Measurements from ENCODE around the gene TDRD12.

- TF ChIP-seq CTCF (IDR thresholded peaks at IDR 0.05) (no peak), POLR2AphosphoS5 (IDR thresholded peaks at IDR 0.05; ENCODE audit: low read depth, low read length) (no peak), REST (IDR thresholded peaks at IDR 0.05; ENCODE audit: insufficient read depth in 1 of 2, low read depth in 2 of 2, low read length in 1 of 2) (no peak), TCF7L2 (IDR thresholded peaks at IDR 0.05; ENCODE audit: low read depth, low read length) (no peak), SIN3A (IDR thresholded peaks at IDR 0.05; ENCODE audit: borderline replicate concordance, insufficient read depth, low read depth, low read length) (no peak)
Measured at GRCh38 chr19:32842061-32842460, 122.5 kb downstream of the TDRD12 start.

Measured in Panc1 (cell line).